Tibial nerve (tissue), 3 donors: ENCODE data around the gene PLXNB2.

Experiments
- POLR2A ChIP-seq, 2 donors: fragments of 450-650 bp; IDR thresholded peaks; one replicate each; pipeline ENCODE4 v1.6.1; 2017; ENCODE audit warnings: antibody characterized with exemption in 2 of 2, mild to moderate bottlenecking in 2 of 2, moderate library complexity in 2 of 2
- TF ChIP-seq, protein P1 (sequence below), 5 experiments: fragments of 200-600 bp in 3 of 5; fragments of 450-650 bp in 2 of 5; sonication (generic) in 3 of 5; IDR thresholded peaks; one replicate each; pipeline ENCODE4 v1.5.1; 2016 to 2019; ENCODE audit warnings: antibody characterized with exemption in 5 of 5, mild to moderate bottlenecking in 3 of 5, moderate library complexity in 2 of 5

GRCh38 chr22:50258361-50259292, 48.8 kb downstream of the PLXNB2 start:
- TF ChIP-seq, protein P1, sequence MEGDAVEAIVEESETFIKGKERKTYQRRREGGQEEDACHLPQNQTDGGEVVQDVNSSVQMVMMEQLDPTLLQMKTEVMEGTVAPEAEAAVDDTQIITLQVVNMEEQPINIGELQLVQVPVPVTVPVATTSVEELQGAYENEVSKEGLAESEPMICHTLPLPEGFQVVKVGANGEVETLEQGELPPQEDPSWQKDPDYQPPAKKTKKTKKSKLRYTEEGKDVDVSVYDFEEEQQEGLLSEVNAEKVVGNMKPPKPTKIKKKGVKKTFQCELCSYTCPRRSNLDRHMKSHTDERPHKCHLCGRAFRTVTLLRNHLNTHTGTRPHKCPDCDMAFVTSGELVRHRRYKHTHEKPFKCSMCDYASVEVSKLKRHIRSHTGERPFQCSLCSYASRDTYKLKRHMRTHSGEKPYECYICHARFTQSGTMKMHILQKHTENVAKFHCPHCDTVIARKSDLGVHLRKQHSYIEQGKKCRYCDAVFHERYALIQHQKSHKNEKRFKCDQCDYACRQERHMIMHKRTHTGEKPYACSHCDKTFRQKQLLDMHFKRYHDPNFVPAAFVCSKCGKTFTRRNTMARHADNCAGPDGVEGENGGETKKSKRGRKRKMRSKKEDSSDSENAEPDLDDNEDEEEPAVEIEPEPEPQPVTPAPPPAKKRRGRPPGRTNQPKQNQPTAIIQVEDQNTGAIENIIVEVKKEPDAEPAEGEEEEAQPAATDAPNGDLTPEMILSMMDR (IDR thresholded peaks at IDR 0.05), result no peak
- TF ChIP-seq POLR2A (IDR thresholded peaks at IDR 0.05), result no peak
